IPS-18c (cell line): ENCODE data around the gene FA2H.
"Not testable (repeated sequence)": the region's sequence is repeated elsewhere in the genome, so short reads cannot be mapped to it uniquely, and the experiment has no call there.

ENCODE experiments used
- H3K4me3 ChIP-seq: 2 replicates; pipeline ENCODE4 v1.7.0; 2013; ENCODE audit warnings: low read depth, mild to moderate bottlenecking, low read length, moderate library complexity; ENCODE audit not compliant: insufficient read depth
- H3K9me3 ChIP-seq: one replicate; pipeline ENCODE4 v1.6.1; 2013; ENCODE audit warnings: mild to moderate bottlenecking, low read length, moderate library complexity; ENCODE audit not compliant: control insufficient read depth, insufficient read depth

Gene FA2H

DNA sequence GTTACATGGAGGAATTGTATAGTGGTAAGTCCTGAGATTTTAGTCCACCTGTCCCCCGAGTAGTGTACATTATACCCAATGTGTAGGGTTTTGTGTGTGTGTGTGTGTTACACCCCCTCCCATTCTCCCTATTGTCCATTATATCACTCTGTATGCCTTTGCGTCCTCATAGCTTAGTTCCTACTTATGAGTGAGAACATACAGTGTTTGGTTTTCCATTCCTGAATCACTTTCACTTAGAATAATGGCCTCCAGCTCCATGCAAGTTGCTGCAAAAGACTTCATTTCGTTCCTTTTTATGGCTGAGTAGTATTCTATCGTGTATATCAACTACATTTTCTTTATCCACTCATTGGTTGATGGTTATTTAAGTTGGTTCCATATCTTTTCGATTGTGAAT lies 635 bp upstream of the FA2H start:
- Histone ChIP-seq H3K4me3 (peak overlapping the region; percentile 68; the same call in 1 of the 2 replicates), H3K9me3 (no peaks in the 10 kb centered on the region)

DNA sequence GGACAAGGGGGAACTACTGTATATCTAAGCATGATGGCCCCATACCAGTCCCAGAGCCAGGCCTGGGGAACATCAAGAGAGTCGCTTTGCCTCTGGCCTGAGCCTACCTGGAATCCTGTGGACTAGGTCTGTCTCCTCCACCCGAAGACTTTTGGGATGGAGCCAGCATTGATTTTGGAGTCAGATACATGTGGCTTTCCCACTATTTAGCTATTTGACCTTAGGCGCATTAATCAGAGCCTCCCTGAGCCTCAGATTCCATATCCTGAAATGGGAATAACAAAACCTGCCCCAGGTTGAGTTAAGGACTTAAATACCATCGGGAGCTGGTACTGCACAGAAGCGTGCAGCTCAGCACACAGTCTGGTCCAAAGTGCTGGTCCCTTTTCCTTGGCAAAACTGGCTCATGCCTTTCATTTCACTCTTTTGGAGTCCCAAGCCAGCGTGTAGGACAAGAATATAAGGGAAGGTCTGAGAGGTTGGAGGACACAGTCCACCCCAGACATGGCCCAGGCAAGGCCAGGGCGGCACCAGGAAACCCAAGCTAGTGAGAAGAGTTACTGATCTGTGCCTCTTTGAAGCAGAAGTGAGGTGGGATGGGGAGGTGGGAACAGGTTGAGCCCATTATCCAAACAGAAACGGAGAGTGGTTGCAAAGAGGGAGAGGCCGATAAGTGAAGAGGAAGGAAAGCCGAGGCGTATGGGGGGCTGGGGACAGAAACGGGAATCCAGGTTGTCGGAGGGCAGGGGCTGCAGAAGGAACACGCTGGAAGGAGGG lies 986 bp downstream of the FA2H start:
- H3K9me3 ChIP-seq, result no peaks in the 10 kb centered on the region
- peak overlapping the region; percentile 68 for H3K4me3 ChIP-seq

DNA sequence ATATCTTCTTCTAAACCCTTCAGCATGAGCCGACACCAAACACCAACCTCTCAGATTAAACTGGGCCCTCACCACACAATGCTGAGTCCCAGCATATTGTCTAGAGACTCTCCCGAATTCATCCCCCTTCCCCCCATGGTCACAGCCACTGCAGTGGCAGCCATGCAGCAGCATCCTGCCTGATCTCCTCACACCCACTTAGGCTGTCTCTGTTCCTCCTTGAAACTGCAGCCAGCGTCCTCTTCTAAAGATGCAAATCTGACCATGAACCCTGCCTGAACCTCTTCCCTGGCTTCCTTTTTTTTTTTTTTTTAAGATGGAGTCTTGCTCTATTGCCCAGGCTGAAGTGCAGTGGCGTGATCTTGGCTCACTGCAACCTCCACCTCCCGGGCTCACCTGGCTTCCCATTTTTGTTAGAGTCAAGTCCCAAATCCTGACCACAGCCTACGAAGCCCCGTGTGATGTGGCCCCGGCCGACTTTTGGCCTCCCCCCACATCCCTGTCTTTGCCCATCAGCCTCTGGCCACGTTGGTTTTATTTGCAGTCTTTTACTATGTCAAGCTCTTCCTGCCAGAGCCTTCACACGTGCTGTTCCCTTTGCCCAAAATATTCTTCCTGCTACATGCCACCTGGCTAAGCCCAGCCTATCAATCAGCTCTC lies 2.8 kb downstream of the FA2H start:
- Histone ChIP-seq H3K4me3 (no peak overlapping the region), H3K9me3 (peaks cover 2% of the 10 kb centered on the region)

DNA sequence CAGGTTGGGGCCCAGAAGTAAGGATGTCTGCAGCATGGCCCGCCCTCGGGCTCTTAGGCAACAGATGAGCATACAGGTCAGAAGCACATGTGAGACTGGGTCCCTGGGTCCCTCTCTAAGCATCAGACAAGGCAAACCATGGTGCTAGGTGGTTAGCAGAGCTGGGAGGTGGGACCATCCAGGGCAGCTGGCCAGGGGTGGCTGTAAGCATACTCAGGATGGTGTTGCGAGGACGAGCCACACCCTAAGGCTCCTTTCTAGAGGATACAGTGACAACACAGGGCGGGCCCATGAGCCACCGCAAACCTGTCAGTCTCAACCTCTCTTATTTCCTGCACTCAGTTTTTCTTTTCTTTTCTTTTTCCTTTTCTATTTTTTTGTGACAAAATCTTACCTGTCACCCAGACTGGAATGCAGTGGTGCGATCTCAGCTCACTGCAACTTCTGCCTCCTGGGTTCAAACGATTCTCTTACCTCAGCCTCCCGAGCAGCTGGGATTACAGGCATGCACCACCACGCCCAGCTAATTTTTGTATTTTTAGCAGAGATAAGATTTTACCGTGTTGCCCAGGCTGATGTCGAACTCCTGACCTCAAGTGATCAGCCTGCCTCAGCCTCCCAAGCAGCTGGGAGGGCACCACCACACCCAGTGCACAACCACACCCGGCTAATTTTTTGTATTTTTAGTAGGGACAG lies 3.6 kb downstream of the FA2H start:
- H3K4me3 ChIP-seq, result no peak overlapping the region; the same call in 1 of the 2 replicates

DNA sequence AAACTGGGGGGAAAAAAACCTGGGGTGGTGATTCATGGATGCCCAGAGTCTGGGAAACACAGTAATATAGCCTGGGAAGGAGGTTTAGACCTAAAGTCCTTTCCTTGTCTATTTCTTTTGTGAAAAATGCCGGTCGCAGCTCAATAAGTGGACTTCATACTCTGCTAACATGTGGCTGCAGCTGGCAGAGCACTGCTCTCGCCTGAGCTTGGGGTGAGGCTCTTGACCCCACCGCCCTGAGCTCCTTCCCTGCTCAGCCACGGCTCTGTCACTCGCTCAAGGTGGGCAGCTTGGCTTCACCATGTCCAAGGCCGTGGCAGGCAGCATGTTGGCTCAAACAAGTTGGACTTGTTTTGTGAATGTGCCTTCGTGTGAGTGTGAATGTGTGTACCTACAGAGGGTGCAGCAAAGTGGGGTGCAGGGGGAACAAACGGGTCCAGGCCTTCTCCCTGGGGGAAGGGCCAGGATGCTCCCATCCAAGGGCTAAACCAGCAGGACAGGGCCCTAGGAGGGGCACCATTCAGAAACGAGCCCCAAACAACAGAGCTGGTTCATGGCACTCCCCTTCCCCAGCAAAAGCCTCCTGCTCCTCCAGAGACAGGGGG lies 4.9 kb downstream of the FA2H start:
- peaks cover 4% of the 10 kb centered on the region for H3K9me3 ChIP-seq
- no peak overlapping the region for H3K4me3 ChIP-seq

More for the DNA sequence above, 3.6 kb downstream of the FA2H start:
- H3K9me3 ChIP-seq, result peaks cover 2% of the 10 kb centered on the region

DNA sequence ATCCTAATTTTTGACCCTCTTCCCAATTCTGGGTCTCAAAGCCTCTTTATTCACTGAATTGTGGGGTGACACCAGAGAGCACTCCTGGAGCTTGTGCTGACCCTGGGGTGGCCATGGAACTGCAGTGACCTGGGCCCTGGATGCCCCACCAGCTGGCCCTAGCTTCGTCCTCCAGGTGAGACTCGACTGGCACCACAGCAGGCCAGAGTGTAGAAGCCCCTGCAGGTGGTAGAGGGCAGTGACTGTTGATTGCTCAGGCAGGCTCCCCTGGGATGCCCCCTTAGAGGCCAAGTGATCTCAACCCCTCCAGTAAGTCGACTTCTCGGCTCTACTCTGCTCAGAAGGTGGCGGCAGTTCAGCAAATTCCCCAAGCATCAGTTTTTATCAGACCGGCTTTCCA lies 6.4 kb downstream of the FA2H start:
- Histone ChIP-seq H3K9me3 (peaks cover 4% of the 10 kb centered on the region), H3K4me3 (no peak overlapping the region)

DNA sequence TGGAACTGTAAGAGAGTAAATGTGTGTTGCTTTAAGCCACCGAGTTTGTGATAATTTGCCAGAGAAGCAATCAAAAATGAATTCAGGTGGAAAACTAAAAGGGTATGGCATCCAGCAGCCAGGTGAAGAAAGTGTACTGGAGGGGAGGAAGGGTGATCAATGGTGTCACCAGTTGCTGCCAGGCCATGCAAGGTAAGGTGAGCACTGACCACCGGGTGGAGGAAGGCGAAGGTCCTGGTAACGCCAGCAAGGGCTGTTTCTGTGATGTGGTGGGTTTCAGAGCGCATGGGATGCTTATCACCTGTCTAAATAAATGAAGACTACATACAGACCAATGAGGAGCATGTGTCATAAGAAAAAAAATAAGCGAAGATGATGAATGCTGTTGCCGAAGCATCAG lies 6.9 kb downstream of the FA2H start:
- Histone ChIP-seq H3K9me3 (peaks cover 4% of the 10 kb centered on the region), H3K4me3 (no peak overlapping the region)

DNA sequence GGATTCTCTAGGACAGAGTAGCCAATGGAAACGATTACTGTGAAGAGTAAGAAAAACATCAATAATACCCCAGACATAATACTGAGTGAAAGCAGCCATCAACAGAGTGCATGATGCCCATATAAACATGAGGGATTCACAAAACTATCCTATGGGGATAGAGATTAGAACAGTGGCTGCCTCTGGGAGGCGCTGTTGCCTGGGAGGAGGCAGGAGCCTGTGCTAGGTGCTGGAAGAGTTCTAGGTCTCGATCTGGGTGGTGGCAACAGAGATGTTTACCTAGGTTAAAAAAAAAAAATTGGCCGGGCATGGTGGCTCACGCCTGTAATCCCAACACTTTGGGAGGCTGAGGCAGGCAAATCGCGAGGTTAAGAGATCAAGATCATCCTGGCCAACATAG lies 7.9 kb downstream of the FA2H start:
- Histone ChIP-seq H3K9me3 (peaks cover 4% of the 10 kb centered on the region), H3K4me3 (no peak overlapping the region)

DNA sequence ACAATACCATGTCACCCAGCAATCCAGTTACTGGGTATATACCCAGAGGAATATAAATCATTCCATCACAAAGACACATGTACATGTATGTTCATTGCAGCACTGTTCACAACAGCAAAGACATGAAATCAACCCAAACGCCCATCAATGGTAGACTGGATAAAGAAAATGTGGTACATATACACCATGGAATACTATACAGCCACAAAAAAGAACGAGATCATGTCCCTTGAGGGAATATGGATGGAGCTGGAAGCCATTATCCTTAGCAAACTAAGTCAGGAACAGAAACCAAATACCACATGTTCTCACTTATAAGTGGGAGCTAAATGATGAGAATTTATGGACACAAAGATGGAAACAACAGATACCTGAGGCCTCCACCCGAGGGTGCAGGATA lies 10.4 kb downstream of the FA2H start:
- not testable (repeated sequence) for H3K9me3 ChIP-seq, H3K4me3 ChIP-seq

DNA sequence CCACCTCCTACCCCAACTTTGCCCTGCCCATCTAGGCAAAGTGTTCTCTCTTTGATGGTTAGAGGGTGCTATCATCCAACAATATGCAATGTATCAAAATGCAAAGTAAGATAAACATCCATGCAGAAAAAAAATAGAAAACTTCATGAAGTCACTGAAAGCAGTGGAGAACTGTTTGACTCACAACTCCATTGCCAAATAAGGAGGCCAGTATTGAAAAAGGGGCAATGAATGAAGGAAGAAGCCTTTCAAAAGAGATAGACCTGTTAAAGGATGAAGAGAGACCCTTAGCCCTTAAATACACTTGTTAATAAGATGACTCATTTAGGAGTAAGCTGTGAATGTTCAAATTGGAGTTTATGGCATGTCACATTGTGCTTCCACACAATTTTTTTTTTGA lies 13.0 kb downstream of the FA2H start:
- no peak overlapping the region for H3K4me3 ChIP-seq
- H3K9me3 ChIP-seq, result peaks cover 4% of the 10 kb centered on the region

DNA sequence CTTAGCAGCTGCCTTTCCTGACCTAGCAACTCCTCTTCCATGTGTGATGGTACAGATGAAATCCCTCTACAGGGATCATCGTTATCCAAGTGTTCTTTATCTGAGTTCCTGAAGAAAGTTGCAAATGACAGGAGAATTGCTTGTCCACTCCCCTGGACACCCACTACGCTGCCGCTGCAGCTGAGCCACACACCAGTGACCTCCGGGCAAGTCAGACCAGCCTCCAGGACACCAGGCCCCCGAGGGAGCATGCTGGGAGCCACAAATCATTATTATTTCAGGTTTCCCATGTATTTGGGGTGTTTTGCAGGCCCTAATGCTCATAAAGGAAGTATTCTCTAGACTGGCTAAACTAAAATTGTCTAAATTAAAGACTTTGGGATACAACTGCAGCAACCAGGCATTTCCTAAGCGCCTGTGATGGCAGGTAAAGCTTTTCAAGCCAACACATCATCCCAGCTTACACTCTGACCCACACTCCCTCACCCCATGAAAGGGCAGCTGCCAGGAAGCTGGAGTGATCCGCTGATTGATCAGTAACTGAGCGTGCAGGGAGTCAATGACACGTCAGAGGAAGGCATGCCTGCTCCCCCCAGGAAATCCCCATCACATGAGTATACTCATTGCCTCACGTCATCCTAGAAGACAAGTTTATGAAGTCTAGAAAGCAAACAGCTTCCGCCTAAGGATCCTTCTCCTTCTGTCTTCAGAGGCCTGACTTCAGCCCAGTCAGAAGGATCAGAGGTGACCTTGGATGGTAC lies 14.4 kb downstream of the FA2H start:
- Histone ChIP-seq H3K4me3 (no peak overlapping the region), H3K9me3 (peaks cover 2% of the 10 kb centered on the region)

DNA sequence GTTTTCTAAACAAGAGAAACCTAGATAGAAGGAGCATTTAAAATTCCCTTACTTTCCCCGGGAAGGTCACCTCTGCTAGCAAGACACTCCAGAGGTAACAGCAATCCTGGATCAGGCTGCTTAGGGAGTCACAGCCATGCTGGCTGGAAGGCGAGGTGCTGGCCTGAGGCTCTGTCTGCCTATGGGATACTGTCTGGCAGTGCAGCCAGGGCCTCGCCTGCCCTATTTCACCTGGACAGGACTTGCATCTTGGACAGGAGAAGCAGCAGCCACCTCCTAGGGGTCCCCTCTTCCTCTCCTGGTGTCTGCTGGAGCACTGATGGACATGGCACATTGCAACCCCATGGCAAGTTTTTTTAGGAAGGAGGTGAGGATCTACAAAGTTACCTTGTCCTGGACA lies 15.1 kb downstream of the FA2H start:
- H3K9me3 ChIP-seq, result peaks cover 2% of the 10 kb centered on the region
- H3K4me3 ChIP-seq, result no peak overlapping the region

DNA sequence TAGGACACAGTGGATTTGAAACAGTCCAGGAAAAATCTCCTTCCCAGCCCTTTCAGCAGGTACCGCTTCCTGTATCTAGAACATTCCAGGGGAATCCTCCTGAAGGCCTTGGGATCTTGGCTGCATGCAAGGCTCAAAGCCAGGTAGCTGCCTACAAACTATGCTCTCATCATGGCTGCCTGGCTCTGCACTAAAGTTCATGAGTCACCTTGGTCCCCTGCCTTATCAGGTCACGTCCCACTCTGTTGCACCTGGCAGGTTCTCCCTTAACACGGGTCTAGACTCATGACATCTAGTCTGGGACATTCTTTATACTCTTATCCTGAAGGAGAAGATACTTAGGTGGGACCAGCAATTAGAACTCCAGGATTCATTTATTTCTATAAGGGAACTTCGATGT lies 15.8 kb downstream of the FA2H start:
- peaks cover 2% of the 10 kb centered on the region for H3K9me3 ChIP-seq
- no peak overlapping the region for H3K4me3 ChIP-seq

DNA sequence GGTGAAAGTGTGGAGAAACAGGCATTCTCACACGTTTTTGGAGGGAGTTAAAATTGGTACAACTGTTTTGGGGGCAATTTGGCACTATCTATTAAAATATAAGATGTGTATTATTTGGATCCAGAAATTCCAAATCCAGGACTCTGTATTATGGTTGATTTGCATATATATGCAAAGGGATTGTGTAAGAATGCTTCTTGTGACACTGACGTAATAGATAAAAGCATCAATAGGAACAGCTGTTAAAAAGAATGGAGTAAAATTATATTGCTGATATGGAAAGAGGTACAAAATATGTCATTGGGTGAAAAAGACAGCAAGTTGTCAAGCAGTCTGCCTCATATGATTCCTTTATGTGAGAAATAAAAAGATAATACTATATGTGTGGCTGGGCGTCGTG lies 17.3 kb downstream of the FA2H start:
- H3K9me3 ChIP-seq, result peaks cover 2% of the 10 kb centered on the region
- no peak overlapping the region for H3K4me3 ChIP-seq

DNA sequence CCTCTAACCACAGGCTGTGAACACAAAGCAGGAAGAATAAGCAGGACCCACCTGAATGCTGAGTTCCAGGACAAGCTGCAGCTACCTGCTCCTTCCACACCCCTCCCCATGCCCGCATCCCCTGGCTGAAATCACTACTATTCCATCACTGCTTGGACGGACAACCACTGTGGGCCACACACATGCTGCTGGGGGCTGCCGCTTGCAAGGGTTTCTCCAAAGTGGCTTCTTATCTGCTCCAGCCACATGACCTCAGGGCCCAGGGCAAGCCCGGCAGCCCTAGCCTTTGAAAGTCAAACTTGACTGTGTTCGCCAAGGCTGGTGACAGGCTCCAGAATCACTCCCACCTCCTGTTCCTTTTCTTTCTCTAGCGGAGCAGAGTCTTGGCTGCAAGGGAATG lies 18.4 kb downstream of the FA2H start:
- Histone ChIP-seq H3K9me3 (peaks cover 2% of the 10 kb centered on the region), H3K4me3 (no peak overlapping the region)

DNA sequence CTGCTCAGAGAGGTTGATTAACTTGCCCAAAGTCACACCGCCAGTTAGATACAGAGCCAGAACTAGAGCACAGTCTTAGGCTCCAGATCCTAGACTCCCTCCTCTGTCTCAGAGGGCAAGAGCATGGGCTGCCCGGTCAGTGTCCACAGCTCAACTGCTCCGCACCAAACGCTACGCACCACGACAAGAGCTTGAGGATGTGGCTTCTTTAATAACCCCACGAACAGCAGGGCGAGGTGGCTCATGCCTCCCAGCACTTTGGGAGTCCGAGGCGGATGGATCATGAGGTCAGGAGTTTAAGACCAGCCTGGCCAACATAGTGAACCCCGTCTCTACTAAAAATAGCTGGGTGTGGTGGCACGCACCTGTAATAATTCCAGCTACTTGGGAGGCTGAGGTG lies 21.4 kb downstream of the FA2H start:
- Histone ChIP-seq H3K4me3 (no peak overlapping the region), H3K9me3 (no peaks in the 10 kb centered on the region)

DNA sequence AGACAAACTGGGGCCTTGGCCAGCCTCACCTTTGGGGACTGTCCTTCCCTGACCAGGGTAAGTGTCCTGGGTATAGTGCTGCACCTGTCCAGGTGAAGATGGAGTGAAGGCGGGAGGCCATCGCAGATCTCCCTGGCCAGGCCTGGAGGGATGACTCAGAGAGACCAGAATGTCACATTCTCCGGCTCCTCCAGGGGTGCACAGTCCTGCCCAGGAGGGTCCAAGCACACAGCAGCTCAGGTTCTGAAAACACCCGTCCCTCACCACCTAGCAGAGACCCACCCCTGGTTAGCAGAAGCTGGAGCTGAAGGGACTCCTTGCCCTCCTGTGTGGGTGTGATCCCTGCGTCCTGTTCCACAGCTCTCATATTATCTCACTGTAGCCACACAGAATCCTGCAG lies 21.9 kb downstream of the FA2H start:
- Histone ChIP-seq H3K9me3 (no peaks in the 10 kb centered on the region), H3K4me3 (no peak overlapping the region)
